ENCODE results near the gene HSPA2. TPM values are rescaled to one million over a fixed set of nuclear protein-coding genes. Genes with fewer than 3 reads are reported as not detected.

HSPA2 gene
- total and polyA plus RNA-seq, 8 donors, result under 0.01 to 29.3 (median 15.4) TPM

DNA sequence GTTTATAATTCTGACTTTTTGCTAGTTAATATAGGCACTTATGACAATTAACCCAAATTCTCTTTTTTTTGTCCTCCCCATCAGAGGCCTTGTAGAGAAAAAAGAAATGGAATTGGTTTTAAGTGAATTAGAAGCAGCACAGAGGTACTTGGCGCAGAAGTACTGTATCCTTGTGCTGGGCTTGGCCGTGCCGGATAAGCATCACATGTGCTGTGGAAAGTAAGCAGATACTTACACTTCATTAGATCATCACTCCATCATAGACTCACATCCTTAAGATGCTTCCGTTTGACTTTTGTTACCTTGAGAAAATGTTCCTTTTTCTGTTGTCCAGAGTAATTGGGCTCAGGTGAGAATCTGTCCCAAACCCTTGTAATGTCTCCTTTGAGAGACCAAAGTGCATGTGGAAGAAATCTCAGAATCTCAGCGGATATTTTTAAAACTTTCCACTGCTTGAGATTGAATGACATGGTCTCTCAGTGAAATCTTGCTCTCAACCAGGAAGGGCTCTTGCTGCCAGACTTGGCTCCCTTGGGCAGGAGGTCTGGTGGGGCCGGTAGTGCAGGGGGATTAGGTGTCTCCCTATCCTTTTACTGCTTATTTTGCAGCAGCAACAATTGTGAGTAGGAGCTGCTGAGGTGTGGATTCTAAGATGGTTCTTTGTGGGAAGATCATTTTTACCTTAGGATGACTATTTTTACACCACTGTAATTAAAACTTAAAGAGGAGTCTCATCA is 34.0 kb downstream of the HSPA2 start:
- 89 to 96% (median 93%) methylated on average over 6 of the region's 6 CpGs for WGBS, 5 donors
- TF ChIP-seq, protein P1, sequence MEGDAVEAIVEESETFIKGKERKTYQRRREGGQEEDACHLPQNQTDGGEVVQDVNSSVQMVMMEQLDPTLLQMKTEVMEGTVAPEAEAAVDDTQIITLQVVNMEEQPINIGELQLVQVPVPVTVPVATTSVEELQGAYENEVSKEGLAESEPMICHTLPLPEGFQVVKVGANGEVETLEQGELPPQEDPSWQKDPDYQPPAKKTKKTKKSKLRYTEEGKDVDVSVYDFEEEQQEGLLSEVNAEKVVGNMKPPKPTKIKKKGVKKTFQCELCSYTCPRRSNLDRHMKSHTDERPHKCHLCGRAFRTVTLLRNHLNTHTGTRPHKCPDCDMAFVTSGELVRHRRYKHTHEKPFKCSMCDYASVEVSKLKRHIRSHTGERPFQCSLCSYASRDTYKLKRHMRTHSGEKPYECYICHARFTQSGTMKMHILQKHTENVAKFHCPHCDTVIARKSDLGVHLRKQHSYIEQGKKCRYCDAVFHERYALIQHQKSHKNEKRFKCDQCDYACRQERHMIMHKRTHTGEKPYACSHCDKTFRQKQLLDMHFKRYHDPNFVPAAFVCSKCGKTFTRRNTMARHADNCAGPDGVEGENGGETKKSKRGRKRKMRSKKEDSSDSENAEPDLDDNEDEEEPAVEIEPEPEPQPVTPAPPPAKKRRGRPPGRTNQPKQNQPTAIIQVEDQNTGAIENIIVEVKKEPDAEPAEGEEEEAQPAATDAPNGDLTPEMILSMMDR (IDR thresholded peaks at IDR 0.05), result no peak
- no peak for TF ChIP-seq POLR2AphosphoS5 (IDR thresholded peaks at IDR 0.05)
- TF ChIP-seq EP300 (IDR thresholded peaks at IDR 0.05), result no peak
- TF ChIP-seq POLR2A (IDR thresholded peaks at IDR 0.05), result no peak
- DNase-seq, result no peak
- peaks cover 0 to 18% (median 6%) of the 10 kb centered on the region in 4 donors for H3K4me1 ChIP-seq
- intact Hi-C loops (cut with DNase I; ENCODE audit: low total_unique reads), result no loop called here
- no peaks in the 10 kb centered on the region for H3K27me3 ChIP-seq
- H3K36me3 ChIP-seq, result no peaks in the 10 kb centered on the region
- H3K9me3 ChIP-seq, result no peaks in the 10 kb centered on the region
- no peak overlapping the region for H3K4me3 ChIP-seq
- no peak overlapping the region for H3K27ac ChIP-seq

DNA sequence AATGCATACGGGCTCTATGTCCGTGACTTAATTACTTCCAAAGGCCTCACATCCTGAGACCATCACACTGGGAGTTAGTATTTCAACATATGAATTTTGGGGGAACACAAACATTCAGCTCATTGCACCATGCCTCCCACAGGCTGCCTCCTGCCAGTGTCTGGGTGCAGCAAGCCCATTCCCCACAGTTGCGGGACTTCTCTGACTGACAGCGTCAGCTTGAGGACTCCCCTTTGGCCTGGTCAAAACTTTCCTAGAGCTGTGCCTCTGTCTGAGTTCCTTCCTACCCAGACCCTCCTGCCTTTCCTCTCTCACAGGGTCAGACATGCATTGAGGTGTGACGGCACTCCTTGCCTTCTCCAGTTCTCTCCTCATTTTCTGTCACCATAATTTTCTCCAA is 36.7 kb downstream of the HSPA2 start:
- intact Hi-C loops (cut with DNase I; ENCODE audit: low total_unique reads), result no loop called here
- Histone ChIP-seq H3K27me3 (no peaks in the 10 kb centered on the region), H3K9me3 (no peaks in the 10 kb centered on the region), H3K36me3 (no peaks in the 10 kb centered on the region), H3K27ac (no peak overlapping the region), H3K4me3 (no peak overlapping the region), H3K4me1 (peaks cover 0 to 21% (median 7%) of the 10 kb centered on the region in 4 donors)
- DNase-seq, result no peak
- 78 to 100% (median 88%) methylated on average over 5 of the region's 5 CpGs for WGBS, 5 donors
- TF ChIP-seq, protein P1 (IDR thresholded peaks at IDR 0.05), result no peak
- no peak for TF ChIP-seq POLR2AphosphoS5 (IDR thresholded peaks at IDR 0.05)
- TF ChIP-seq EP300 (IDR thresholded peaks at IDR 0.05), result no peak
- TF ChIP-seq POLR2A (IDR thresholded peaks at IDR 0.05), result no peak

DNA sequence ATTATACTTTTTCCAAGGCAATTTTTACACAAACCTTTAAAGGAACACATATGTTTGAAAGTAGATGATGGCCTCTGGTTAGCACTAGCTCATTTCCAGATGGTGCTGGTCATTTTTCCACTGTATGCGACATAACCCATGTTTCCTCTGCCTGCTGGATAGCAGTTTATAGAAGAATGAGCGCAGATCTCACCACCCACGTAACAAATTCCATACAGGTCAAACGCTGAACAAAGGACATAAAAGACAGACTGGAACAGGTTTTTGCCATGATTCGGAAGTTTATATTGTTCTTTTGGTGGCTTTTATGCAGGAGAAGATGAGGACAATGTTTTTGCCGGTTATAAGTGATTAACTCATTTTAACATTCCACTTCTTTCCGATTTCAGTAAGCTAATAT is 39.9 kb downstream of the HSPA2 start:
- H3K36me3 ChIP-seq, result no peaks in the 10 kb centered on the region
- peak in 1 of 2 donors; percentile 59 for DNase-seq
- H3K27ac ChIP-seq, result no peak overlapping the region
- TF ChIP-seq POLR2A (IDR thresholded peaks at IDR 0.05), result no peak
- TF ChIP-seq EP300 (IDR thresholded peaks at IDR 0.05), result no peak
- peak in 1 of 3 donors; percentile 32 for TF ChIP-seq POLR2AphosphoS5 (IDR thresholded peaks at IDR 0.05)
- no peak overlapping the region for H3K4me3 ChIP-seq
- H3K27me3 ChIP-seq, result no peaks in the 10 kb centered on the region
- no peaks in the 10 kb centered on the region for H3K9me3 ChIP-seq
- intact Hi-C loops (cut with DNase I; ENCODE audit: low total_unique reads), result no loop called here
- H3K4me1 ChIP-seq, result peaks cover 0 to 9% (median 2%) of the 10 kb centered on the region in 4 donors
- WGBS, 5 donors, result 67 to 75% (median 73%) methylated on average over 7 of the region's 7 CpGs

DNA sequence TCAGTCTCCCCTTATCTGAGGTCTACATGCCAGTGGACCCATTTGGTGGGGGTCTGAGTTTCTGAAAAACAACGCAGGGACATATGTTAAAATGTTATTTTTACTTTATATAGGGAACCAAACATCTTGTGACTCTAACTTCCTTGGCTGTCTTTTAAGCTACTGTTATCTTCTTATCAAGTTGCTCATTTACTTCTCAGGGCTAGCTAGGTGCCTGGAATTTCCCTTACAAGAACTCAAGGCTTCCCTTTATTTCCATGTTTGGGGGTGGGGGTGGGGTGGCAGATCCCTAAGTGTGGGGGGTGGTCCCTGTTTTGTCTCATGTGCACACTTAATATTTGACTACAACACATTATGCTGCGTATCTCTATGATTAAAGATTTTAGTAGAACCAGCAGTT is 40.8 kb downstream of the HSPA2 start:
- H3K4me3 ChIP-seq, result no peak overlapping the region
- DNase-seq, result no peak
- peaks cover 0 to 9% (median 2%) of the 10 kb centered on the region in 4 donors for H3K4me1 ChIP-seq
- no peaks in the 10 kb centered on the region for H3K36me3 ChIP-seq
- no peaks in the 10 kb centered on the region for H3K27me3 ChIP-seq
- intact Hi-C loops (cut with DNase I; ENCODE audit: low total_unique reads), result no loop called here
- no peak for TF ChIP-seq EP300 (IDR thresholded peaks at IDR 0.05)
- TF ChIP-seq POLR2AphosphoS5 (IDR thresholded peaks at IDR 0.05), result no peak
- TF ChIP-seq, protein P1 (IDR thresholded peaks at IDR 0.05), result no peak
- TF ChIP-seq POLR2A (IDR thresholded peaks at IDR 0.05), result no peak
- H3K9me3 ChIP-seq, result no peaks in the 10 kb centered on the region
- no peak overlapping the region for H3K27ac ChIP-seq
- WGBS, 5 donors, result 35 to 64% (median 48%) methylated on average over 2 of the region's 2 CpGs

DNA sequence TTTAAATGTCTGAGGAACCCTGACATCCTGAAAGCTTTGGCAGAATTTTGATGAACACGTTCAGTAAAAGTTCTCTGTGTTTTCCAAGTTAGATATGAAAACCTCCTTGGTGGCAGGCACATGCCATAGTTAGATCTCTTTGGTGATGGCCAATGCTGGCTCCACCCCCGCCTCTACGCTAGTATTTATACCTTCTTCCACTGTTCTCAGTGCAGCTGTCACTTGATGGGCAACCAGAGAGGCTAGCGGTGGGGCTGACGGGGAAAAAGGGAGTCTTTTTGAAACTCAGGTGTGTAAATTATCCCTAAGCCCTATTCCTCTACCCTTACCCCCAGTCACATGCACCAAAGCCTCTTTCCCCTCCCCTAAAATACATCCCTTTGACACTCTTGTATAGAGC is 41.3 kb downstream of the HSPA2 start:
- TF ChIP-seq, protein P1 (IDR thresholded peaks at IDR 0.05), result no peak
- TF ChIP-seq POLR2A (IDR thresholded peaks at IDR 0.05) (no peak), POLR2AphosphoS5 (IDR thresholded peaks at IDR 0.05) (no peak), EP300 (IDR thresholded peaks at IDR 0.05) (no peak)

More for the DNA sequence above, 41.3 kb downstream of the HSPA2 start:
- Histone ChIP-seq H3K4me1 (peaks cover 0 to 9% (median 2%) of the 10 kb centered on the region in 4 donors), H3K4me3 (no peak overlapping the region), H3K27me3 (no peaks in the 10 kb centered on the region), H3K27ac (no peak overlapping the region), H3K36me3 (no peaks in the 10 kb centered on the region), H3K9me3 (no peaks in the 10 kb centered on the region)
- no peak for DNase-seq
- intact Hi-C loops (cut with DNase I; ENCODE audit: low total_unique reads), result no loop called here
- 60 to 76% (median 71%) methylated on average over 5 of the region's 5 CpGs for WGBS, 5 donors

Measured in stomach (tissue), 9 donors.